DMS153 treated with DMSO at 0.1 percent for 48 hours (cell line): ENCODE data around the gene C10orf62.
"Not testable (repeated sequence)": the region's sequence is repeated elsewhere in the genome, so short reads cannot be mapped to it uniquely, and the experiment has no call there.

Experiments used
- DNase-seq: peaks from one replicate; lab custom pipeline; 2025; ENCODE audit not compliant: unreplicated experiment; lab: John Stamatoyannopoulos, UW

C10orf62 gene

GRCh38 chr10:97564776-97565175, 24.7 kb upstream of the C10orf62 start:
- DNase-seq = no peak

DNA sequence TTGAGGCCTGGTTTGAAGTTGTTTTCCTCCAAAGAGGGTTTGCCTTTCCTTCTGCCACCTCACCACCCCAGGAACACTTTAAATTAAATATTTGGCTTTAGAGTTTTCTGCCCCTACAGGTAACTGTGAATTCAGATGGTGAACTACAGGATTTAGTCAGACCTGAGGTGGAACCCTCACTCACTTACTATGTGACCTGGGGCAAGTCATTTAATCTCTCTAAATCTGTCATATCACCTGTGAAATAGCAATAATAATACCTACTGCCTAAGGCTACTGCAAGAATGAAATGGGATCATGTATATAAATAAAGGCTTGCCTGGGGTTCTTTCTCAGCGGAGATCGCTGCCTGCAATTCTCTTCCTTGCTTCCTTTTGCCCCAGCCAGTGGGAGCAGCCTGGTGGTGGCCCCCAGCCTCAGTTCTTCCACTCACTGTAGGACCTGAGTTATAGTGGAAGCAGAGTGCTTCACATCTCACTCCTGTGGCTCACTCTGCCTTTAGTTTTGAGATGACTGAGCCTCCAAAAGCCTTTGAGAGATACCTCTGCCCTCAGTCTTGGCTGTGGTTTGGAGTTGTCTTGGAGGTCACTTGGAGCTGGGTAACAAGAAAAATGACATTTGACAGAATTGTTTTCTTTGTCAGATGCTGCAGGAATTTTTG, 23.1 kb upstream of the C10orf62 start:
- no peak for DNase-seq

GRCh38 chr10:97567891-97568290, 21.6 kb upstream of the C10orf62 start:
- no peak for DNase-seq

DNA sequence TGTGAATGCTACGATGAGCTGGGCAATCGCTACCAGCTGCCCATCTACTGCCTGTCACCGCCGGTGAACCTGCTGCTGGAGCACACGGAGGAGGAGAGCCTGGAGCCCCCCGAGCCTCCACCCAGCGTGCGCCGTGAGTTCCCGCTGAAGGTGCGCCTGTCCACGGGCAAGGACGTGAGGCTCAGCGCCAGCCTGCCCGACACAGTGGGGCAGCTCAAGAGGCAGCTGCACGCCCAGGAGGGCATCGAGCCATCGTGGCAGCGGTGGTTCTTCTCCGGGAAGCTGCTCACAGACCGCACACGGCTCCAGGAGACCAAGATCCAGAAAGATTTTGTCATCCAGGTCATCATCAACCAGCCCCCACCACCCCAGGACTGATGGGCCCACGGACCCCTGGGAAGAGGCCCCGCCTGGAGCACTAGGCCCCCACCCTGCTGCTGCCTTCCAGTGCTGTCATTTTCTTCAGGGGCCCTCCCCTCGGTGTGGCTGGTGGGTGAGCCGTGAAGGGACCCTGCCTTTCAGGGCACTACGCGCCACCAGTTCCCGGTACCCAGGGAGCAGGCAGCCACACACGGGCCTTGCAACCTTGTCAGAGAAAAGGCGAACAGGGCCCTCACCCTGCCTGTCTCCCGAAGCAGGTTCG, 19.3 kb upstream of the C10orf62 start:
- no peak for DNase-seq

- no peak for DNase-seq
These were observed 18.6 kb upstream of the C10orf62 start for GRCh38 chr10:97570789-97571471.

DNA sequence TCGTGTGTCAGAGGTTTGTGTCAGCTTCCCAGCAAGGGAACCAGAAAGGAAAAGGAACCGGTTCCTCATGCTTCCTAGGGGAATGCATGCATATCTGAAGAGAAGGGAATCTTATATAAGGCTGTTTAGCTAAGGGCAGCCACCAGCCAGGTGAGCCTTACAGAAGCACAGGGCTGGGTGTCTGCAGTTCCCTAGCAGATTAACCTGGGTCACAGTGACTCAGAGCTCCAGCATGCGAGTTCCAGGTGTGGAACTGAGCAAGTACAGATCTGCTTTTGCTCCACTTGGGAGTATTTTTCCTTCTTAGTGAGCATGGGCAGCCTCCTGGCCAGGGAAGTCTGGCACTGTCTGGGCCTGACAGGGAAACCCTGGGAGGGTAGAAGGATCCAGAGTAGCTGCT, 17.9 kb upstream of the C10orf62 start:
- no peak for DNase-seq

GRCh38 chr10:97572214-97572989, 17.1 kb upstream of the C10orf62 start, which contains the start of gene ANKRD2:
Gene ANKRD2 (plus strand): TSS chr10:97572779. CDS start chr10:97572789, 10 bp downstream.
- DNase-seq = peak; percentile 13

GRCh38 chr10:97573021-97573420, 16.5 kb upstream of the C10orf62 start:
- no peak for DNase-seq

DNA sequence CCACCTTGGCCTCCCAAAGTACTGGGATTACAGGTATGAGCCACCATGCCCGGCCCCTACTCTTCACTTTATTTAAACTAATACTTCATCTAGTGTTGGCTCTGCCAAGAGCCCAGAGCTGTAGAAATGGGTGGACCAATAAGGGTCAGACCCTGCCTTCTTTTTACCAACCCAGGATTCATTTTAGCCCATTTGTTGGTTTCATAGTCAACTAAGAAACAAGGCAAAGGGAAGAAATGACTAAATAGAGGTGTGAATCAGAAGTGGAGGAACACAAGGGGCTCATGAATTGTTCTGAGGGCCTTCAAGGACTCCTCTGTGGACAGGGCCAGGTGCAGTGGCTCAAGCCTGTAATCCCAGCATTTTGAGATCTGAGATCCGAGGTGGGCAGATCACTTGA, 15.8 kb upstream of the C10orf62 start:
- no peak for DNase-seq

GRCh38 chr10:97574374-97575126, 15.0 kb upstream of the C10orf62 start:
- DNase-seq = peak; percentile 63

DNA sequence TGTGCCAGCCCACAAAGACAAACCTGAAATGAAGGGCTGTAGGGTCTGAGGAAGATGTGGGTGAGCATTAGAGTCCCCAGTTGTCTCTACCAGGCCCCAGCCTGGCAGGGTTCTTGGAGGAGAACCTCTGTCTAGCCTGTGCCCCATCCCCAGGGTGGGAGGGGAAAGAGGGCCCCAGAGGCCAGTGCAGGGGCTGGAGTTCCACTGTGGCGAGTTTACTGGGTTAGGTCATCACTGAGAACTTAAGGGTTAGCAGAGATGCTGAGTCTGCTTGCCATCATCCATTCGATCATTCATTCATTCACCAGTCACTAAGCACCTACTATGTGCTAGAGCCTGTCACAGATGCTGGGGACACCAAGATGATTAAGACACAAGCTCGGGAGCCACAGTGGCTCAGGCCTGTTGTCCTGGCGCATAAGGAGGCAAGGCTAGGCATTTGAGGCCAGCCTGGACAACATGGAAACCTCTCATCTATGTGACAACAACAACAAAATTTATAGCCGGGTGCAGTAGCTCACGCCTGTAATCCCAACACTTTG, 14.3 kb upstream of the C10orf62 start:
- DNase-seq = no peak

DNA sequence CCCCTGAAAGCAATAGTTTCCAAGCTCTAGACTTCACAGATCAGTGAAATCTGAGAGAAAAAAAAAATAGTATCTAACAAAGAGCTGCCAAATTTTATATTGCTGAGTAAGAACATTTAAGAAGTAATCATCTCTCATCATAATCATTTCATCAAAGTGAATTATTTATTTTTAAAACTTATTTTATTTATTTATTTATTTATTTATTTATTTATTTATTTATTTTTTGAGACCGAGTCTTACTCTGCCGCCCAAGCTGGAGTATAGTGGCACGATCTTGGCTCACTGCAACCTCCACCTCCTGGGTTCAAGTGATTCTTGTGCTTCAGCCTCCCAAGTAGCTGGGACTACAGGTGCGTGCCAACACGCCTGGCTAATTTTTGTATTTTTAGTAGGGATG, 13.0 kb upstream of the C10orf62 start:
- DNase-seq = not testable (repeated sequence)

- DNase-seq = no peak
These were observed 11.8 kb upstream of the C10orf62 start for GRCh38 chr10:97577701-97578100.

- no peak for DNase-seq
These were observed 11.2 kb upstream of the C10orf62 start for GRCh38 chr10:97578171-97578844.

DNA sequence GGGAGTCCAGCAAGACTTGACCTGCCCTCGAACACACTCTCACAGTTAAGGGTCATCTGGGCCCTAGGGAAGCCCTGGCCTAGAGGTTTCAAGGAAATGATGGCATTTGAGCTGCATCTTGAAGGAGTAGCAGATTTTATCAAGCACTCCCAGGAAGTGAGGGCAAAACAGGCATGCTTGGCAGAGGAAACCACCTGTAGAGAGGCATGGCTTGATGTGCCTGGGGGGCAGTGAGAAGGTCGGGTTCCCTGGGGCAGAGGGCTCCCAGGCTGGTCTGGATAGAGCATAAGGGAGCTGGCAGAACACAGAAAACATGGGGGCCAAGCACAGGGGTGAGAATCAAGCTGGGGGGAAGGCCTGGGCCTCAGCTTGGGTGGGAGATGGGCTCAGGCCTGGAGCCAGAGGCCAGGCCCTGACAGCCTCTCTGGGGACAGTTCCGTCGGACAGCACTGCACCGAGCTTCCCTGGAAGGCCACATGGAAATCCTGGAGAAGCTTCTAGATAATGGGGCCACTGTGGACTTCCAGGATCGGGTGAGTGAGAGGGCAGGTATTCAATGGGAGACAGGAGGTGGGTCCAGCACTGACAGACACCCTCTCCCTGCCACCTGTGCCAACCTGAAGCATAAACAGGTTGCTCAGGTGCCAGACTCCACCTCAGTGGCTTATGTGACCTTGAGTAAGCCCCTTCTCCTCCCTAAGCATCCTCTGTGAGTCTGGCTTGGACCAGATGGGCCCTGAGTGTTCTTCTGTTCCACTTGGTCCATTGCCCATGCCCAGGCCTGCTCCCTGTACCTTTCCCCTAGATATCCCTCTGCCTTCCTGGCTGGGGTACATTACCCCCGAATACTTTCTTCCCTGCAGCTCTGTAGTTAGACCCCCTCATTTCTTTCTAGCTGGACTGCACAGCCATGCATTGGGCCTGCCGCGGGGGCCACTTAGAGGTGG, 8.8 kb upstream of the C10orf62 start:
- no peak for DNase-seq

DNA sequence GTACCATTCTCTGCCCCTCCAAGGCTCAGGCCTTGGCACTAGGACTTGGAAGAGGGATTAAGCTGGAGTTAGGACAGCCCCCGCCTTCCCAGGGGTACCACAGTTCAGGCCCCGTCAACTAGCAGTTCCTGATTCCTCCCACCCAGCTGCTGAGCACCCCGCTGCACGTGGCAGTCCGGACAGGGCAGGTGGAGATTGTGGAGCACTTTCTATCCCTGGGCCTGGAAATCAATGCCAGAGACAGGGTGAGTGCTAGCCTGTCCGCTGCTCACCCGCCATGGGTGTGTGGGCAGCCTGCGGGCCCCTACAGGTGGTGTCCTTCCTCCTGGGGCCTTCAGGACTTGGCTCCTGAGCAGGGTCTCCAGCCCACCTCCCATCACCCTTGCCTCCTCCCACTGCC, 7.4 kb upstream of the C10orf62 start:
- DNase-seq = no peak

DNA sequence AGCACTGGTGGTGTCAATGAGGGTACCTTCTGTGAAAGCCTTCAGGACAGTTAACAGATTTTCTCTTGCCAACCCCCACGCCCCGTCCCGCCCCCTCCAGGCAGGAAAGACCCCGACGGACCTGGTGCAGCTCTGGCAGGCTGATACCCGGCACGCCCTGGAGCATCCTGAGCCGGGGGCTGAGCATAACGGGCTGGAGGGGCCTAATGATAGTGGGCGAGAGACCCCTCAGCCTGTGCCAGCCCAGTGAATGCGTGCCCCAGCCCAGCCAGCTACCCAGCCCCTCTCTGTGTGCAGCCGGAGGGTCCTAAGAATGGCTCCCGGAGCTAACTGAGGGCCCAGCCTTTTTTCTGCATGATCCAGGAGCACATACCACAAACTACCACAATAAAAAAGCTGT, 6.0 kb upstream of the C10orf62 start:
- no peak for DNase-seq

DNA sequence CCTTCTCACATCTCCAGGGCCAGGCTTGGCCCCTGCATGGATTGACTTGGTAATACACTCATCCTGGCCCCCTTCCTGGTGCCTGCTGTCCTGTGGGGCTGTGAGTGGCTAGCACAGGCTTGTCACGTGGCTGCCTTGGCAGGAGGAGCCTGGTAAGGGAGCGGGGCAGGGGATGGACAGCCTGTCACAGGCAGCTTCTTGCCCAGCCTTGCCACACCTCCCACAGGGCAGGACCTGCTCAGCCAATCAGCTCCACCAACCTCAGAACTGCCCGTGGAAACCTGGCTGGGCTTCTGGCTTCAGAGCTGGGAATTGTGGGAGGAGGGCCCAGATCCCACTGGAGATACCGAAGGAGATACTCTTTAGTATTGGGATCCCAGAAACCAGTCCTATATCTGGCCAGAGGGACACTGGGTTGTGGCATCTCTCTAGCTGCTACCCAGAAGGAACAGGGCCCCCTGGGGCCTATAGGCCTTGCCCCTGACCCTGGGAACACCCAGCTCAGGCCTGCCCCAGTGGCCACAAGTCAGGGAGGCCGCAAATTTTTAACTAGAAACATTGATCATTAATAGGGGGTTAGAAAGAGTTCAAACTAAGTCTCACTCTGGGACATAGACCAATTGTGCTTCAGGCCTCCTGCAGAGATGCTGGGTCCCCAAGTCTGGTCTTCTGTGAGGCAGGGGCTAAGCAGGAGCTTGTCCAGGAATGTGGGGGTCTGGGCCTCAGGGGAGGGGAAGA, 5.3 kb upstream of the C10orf62 start, which contains the start of gene HOGA1:
Gene HOGA1, plus strand, starts transcription at position 330 of the 738 bp plus-strand sequence. Its CDS starts 315 bp downstream, at position 645.
- no peak for DNase-seq
